ENCODE results near the gene SPOCK1. TPM values are rescaled to one million over a fixed set of nuclear protein-coding genes. Genes with fewer than 3 reads are reported as not detected.

The SPOCK1 gene
- total and polyA plus RNA-seq, 2 experiments from 2014 or later = 5.6 to 10.1 TPM

DNA sequence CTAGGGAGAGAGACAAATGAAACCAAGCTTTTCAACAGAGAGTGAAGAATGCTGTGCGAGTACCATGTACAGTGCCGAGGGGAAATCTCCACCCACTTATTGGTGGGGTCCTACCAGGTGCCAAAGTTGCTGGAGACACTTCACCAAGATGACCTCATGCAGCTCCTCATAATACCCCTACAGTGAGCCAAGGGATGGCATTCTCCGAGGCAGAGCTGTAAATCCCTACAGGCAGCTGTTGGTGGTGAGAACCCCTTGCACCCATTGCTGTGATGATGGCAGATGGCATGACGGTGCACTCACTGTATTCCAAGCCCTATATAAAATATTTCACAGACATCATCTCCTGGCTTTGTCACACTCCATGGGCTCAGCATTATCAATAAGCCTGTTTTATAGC lies 464.9 kb downstream of the SPOCK1 start:
- Histone ChIP-seq H3K27ac (no peak overlapping the region), H3K9me3 (ENCODE audit: low read depth) (no peaks in the 10 kb centered on the region), H4K20me1 (ENCODE audit: insufficient read depth, poor library complexity, severe bottlenecking) (no peaks in the 10 kb centered on the region), H3K36me3 (replicated peaks; ENCODE audit: insufficient read depth, low read depth) (no peaks in the 10 kb centered on the region), H2AFZ (no peak overlapping the region), H3K27me3 (peaks cover 16% of the 10 kb centered on the region), H3K4me3 (no peak overlapping the region), H3K4me2 (no peak overlapping the region), H3K9me2 (replicated peaks; ENCODE audit: insufficient read depth) (no peaks in the 10 kb centered on the region), H3K4me1 (ENCODE audit: insufficient read depth) (no peaks in the 10 kb centered on the region), H3K79me2 (no peaks in the 10 kb centered on the region)
- TF ChIP-seq, protein P1, sequence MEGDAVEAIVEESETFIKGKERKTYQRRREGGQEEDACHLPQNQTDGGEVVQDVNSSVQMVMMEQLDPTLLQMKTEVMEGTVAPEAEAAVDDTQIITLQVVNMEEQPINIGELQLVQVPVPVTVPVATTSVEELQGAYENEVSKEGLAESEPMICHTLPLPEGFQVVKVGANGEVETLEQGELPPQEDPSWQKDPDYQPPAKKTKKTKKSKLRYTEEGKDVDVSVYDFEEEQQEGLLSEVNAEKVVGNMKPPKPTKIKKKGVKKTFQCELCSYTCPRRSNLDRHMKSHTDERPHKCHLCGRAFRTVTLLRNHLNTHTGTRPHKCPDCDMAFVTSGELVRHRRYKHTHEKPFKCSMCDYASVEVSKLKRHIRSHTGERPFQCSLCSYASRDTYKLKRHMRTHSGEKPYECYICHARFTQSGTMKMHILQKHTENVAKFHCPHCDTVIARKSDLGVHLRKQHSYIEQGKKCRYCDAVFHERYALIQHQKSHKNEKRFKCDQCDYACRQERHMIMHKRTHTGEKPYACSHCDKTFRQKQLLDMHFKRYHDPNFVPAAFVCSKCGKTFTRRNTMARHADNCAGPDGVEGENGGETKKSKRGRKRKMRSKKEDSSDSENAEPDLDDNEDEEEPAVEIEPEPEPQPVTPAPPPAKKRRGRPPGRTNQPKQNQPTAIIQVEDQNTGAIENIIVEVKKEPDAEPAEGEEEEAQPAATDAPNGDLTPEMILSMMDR (IDR thresholded peaks at IDR 0.05; ENCODE audit: poor library complexity) = no peak
- TF ChIP-seq EZH2phosphoT487 (IDR thresholded peaks at IDR 0.05; ENCODE audit: low read depth, severe bottlenecking, unreplicated experiment) = no peak
- no peak for TF ChIP-seq EZH2 (IDR thresholded peaks at IDR 0.05; ENCODE audit: borderline replicate concordance)
- WGBS (ENCODE audit: low lambda C conversion rate, missing lambda C conversion rate) = 93% methylated on average over 4 of the region's 4 CpGs
- no peak for DNase-seq (ENCODE audit: low spot score)

DNA sequence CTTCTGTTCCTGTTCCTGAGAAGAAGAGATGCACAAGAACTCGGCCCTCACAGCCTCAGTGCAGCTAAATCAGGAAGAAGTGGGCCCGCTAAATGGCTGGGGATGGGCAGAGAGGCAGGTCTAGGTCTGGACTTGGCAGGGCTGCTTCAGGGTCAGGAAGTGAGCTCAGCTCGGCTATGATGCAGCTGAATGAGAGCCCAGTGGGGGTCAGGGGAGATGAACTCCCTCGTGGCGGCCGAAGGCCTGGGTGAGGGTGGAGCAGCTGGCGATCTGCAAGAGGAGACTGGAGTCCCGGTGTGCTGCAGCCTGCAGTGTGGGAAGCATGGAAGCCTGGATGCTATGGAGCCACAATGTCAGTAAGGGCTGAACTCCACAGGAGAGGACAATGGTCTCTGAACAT lies 466.2 kb downstream of the SPOCK1 start:
- DNase-seq (ENCODE audit: low spot score) = no peak
- no peak overlapping the region for H3K4me3 ChIP-seq
- H3K9me3 ChIP-seq (ENCODE audit: low read depth) = no peaks in the 10 kb centered on the region
- TF ChIP-seq, protein P1 (IDR thresholded peaks at IDR 0.05; ENCODE audit: poor library complexity) = no peak
- TF ChIP-seq EZH2phosphoT487 (IDR thresholded peaks at IDR 0.05; ENCODE audit: low read depth, severe bottlenecking, unreplicated experiment) (no peak), EZH2 (IDR thresholded peaks at IDR 0.05; ENCODE audit: borderline replicate concordance) (no peak)
- 72% methylated on average over 8 of the region's 8 CpGs for WGBS (ENCODE audit: low lambda C conversion rate, missing lambda C conversion rate)
- no peaks in the 10 kb centered on the region for H3K9me2 ChIP-seq (replicated peaks; ENCODE audit: insufficient read depth)
- H3K79me2 ChIP-seq = no peaks in the 10 kb centered on the region
- H3K27me3 ChIP-seq = peaks cover 16% of the 10 kb centered on the region
- no peaks in the 10 kb centered on the region for H3K4me1 ChIP-seq (ENCODE audit: insufficient read depth)
- H3K36me3 ChIP-seq (replicated peaks; ENCODE audit: insufficient read depth, low read depth) = no peaks in the 10 kb centered on the region
- H4K20me1 ChIP-seq (ENCODE audit: insufficient read depth, poor library complexity, severe bottlenecking) = no peaks in the 10 kb centered on the region
- no peak overlapping the region for H3K4me2 ChIP-seq
- no peak overlapping the region for H2AFZ ChIP-seq
- H3K27ac ChIP-seq = no peak overlapping the region

- Histone ChIP-seq H3K4me1 (ENCODE audit: insufficient read depth) (no peaks in the 10 kb centered on the region), H3K4me2 (no peak overlapping the region), H3K27me3 (no peaks in the 10 kb centered on the region), H3K9me3 (ENCODE audit: low read depth) (no peaks in the 10 kb centered on the region), H3K4me3 (no peak overlapping the region), H3K27ac (no peak overlapping the region), H3K36me3 (replicated peaks; ENCODE audit: insufficient read depth, low read depth) (no peaks in the 10 kb centered on the region), H3K9me2 (replicated peaks; ENCODE audit: insufficient read depth) (no peaks in the 10 kb centered on the region), H3K79me2 (no peaks in the 10 kb centered on the region), H4K20me1 (ENCODE audit: insufficient read depth, poor library complexity, severe bottlenecking) (no peaks in the 10 kb centered on the region), H2AFZ (no peak overlapping the region)
- WGBS (ENCODE audit: low lambda C conversion rate, missing lambda C conversion rate) = 71% methylated on average over 1 of the region's 1 CpG
- no peak for TF ChIP-seq EZH2phosphoT487 (IDR thresholded peaks at IDR 0.05; ENCODE audit: low read depth, severe bottlenecking, unreplicated experiment)
- TF ChIP-seq, protein P1 (IDR thresholded peaks at IDR 0.05; ENCODE audit: poor library complexity) = no peak
- no peak for TF ChIP-seq EZH2 (IDR thresholded peaks at IDR 0.05; ENCODE audit: borderline replicate concordance)
- no peak for DNase-seq (ENCODE audit: low spot score)
Measured at GRCh38 chr5:137027758-137028157, 471.4 kb downstream of the SPOCK1 start.

GRCh38 chr5:137026296-137026695 lies 472.8 kb downstream of the SPOCK1 start:
- Histone ChIP-seq H3K79me2 (no peaks in the 10 kb centered on the region), H3K4me3 (no peak overlapping the region), H3K27ac (no peak overlapping the region), H3K4me2 (no peak overlapping the region), H3K9me2 (replicated peaks; ENCODE audit: insufficient read depth) (no peaks in the 10 kb centered on the region), H4K20me1 (ENCODE audit: insufficient read depth, poor library complexity, severe bottlenecking) (no peaks in the 10 kb centered on the region), H3K4me1 (ENCODE audit: insufficient read depth) (no peaks in the 10 kb centered on the region), H3K9me3 (ENCODE audit: low read depth) (no peaks in the 10 kb centered on the region), H3K36me3 (replicated peaks; ENCODE audit: insufficient read depth, low read depth) (no peaks in the 10 kb centered on the region), H3K27me3 (no peaks in the 10 kb centered on the region), H2AFZ (no peak overlapping the region)
- DNase-seq (ENCODE audit: low spot score) = no peak
- WGBS (ENCODE audit: low lambda C conversion rate, missing lambda C conversion rate) = 91% methylated on average over 2 of the region's 2 CpGs
- TF ChIP-seq, protein P1 (IDR thresholded peaks at IDR 0.05; ENCODE audit: poor library complexity) = no peak
- TF ChIP-seq EZH2 (IDR thresholded peaks at IDR 0.05; ENCODE audit: borderline replicate concordance) (no peak), EZH2phosphoT487 (IDR thresholded peaks at IDR 0.05; ENCODE audit: low read depth, severe bottlenecking, unreplicated experiment) (no peak)

Measured in hepatocyte (in vitro differentiated cells).